GM18520 (cell line): ENCODE results near the gene BHLHA15.

Source experiments
- ATAC-seq: cut with Tn5 transposase; IDR thresholded peaks from one replicate; pipeline ENCODE4 v1.9.1; 2021; ENCODE audit not compliant: unreplicated experiment

BHLHA15 gene

GRCh38 chr7:98186452-98187137 lies 24.6 kb upstream of the BHLHA15 start:
- ATAC-seq: no peak

GRCh38 chr7:98187138-98187502 lies 24.1 kb upstream of the BHLHA15 start:
- ATAC-seq: no peak

DNA sequence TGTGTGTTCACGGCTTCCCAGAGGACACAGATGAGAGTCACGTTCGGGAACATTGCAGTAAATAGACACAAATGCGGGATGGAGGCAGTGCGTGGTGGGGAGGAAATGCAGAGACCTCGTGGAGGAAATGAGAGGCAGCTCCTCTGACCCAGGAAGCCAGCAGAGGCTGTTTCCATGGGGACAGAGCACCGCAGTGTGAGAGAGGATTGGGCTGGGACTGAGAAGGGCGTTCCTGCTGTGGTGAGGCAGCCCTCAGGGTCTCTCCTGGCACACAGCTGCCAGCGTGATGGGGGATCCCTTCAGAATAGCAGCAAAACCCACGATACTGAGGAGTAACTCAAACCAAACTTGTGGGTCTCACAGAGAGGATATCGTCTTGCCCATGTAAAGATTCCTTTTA lies 21.7 kb upstream of the BHLHA15 start:
- no peak for ATAC-seq

GRCh38 chr7:98191668-98192431 lies 19.4 kb upstream of the BHLHA15 start:
- no peak for ATAC-seq

GRCh38 chr7:98192781-98193457 lies 18.3 kb upstream of the BHLHA15 start:
- no peak for ATAC-seq

DNA sequence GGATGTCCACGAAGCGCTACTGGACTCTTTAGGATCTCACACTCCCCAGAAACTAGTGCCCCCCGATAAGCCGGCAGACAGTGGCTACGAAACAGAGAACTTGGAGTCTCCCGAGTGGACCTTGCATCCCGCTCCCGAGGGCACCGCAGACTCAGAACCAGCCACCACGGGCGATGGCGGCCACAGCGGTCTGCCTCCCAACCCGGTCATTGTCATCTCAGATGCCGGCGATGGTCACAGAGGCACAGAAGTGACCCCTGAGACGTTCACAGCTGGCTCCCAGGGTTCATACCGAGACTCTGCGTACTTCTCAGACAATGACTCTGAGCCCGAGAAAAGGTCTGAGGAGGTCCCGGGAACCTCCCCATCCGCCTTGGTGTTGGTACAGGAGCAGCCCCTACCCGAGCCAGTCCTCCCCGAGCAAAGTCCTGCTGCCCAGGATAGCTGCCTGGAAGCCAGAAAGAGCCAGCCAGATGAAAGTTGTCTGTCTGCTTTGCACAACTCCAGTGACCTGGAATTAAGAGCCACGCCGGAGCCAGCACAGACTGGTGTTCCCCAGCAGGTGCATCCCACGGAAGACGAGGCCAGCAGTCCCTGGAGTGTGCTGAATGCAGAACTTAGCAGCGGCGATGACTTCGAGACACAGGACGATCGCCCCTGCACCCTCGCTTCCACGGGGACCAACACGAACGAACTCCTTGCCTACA lies 17.6 kb upstream of the BHLHA15 start:
- ATAC-seq: no peak

DNA sequence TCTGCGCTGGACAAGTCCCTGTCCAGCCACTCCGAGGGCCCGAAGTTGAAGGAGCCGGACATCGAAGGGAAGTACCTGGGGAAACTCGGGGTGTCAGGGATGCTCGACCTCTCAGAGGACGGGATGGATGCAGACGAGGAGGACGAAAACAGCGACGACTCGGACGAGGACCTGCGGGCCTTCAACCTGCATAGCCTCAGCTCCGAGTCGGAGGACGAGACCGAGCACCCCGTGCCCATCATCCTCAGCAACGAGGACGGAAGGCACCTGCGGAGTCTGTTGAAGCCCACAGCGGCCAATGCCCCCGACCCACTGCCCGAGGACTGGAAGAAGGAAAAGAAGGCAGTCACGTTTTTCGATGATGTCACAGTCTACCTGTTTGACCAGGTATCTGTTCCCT lies 17.1 kb upstream of the BHLHA15 start:
- ATAC-seq: no peak

DNA sequence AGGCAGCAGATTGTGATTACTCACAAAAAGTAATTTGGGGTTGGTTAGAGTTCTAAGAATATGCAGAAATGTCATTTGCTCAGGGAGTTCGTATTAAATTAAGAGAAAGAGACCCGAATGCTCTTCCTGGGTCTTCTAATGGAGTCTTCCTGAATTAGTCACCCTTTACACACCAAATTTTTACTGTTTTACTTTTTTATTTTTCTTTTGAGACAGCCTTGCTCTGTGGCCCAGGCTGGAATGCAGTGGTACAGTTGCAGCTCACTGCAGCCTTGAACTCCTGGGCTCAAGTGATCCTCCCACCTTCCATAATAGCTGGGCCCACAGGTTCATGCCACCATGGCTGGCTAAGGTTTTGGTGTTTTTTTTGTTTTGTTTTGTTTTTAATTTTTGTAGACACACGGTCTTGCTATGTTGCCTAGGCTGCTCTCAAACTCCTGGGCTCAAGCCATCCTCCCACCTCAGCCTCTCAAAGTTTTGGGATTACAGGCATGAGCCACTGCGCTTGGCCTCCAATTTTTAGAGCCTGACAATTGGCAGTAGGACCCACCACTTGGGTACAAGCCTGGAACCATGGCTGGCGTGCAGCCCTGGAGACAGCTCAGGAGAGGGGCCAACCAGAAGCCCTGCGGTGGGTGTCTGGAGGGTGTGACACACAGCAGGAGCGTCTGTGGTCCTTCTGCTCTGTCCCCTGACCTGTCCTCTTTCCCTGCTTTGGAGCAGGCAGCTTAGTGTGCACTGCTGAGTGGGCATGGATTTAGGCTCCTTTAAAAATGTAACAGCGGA lies 16.4 kb upstream of the BHLHA15 start:
- no peak for ATAC-seq

- no peak for ATAC-seq
Measured at GRCh38 chr7:98196706-98197605, 14.3 kb upstream of the BHLHA15 start.

- ATAC-seq: no peak
Measured at GRCh38 chr7:98199131-98199530, 12.1 kb upstream of the BHLHA15 start.

DNA sequence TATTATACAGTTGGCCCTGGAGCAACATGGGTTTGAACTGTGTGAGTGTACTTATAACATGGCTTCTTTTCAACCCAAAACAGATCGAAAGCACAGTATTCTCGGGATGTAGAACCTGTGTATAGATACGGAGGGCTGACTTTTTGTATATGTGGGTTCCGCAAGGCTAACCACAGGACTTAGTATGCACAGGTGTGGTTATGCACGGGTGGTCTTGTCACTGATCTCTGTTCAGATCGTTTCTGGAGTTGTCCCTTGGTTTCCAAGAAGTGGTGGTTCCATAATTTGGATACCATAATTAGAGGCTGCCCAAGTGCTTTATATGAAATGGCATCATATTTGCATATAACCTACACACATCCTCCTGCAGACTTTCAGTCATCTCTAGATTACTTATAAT lies 10.9 kb upstream of the BHLHA15 start:
- ATAC-seq: no peak

GRCh38 chr7:98202367-98203195 lies 8.7 kb upstream of the BHLHA15 start:
- peak; percentile 93 for ATAC-seq

GRCh38 chr7:98203261-98203963 lies 7.8 kb upstream of the BHLHA15 start:
- ATAC-seq: peak; percentile 26

- no peak for ATAC-seq
Measured at GRCh38 chr7:98203964-98204605, 7.2 kb upstream of the BHLHA15 start.

DNA sequence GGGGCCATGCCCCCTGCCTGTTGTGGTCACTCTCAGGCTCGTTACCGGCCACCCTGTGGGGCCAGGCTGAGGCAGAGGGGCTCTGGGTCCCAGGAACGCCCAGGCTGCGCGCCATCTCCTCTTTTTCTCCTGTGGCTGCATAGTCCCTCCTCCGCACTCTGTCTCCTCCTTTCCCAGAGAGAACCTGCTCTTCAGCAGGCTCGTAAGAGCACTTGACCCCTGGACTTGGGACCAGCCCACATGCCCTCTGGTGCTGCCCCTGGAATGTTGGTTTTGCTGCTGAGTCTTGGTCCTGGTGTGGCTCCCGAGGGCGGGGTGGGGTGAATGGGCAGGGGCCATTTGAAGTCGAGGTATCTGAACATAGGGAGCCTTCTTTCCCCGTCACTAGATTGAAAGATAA lies 6.6 kb upstream of the BHLHA15 start:
- no peak for ATAC-seq

GRCh38 chr7:98205162-98205845 lies 5.9 kb upstream of the BHLHA15 start:
- no peak for ATAC-seq
